Stimulated activated naive CD8-positive, alpha-beta T cell treated with anti-CD3 and anti-CD28 coated beads, Interleukin-15, amount 100 ng/mL, for 72 hours (primary cell): ENCODE data around the gene PWWP3B.
"Not testable (repeated sequence)": the region's sequence is repeated elsewhere in the genome, so short reads cannot be mapped to it uniquely, and the experiment has no call there.

Experiments used
- ATAC-seq: fragments of 150-1000 bp; cut with Tn5 transposase; 2 replicates; pipeline ENCODE4 v1.10.0; 2021; ENCODE audit warnings: mild to moderate bottlenecking, moderate library complexity
- DNase-seq, 2 donors: peaks; one replicate each; pipeline ENCODE4 v3.0.0; 2021 to 2022
- H3K27ac Mint-ChIP-seq, 2 donors: one replicate each; pipeline ENCODE4 v1.8.0; 2022; ENCODE audit warnings: mild to moderate bottlenecking in 2 of 2, mixed read lengths in 2 of 2, moderate library complexity in 2 of 2
- H3K27me3 Mint-ChIP-seq: one replicate; pipeline ENCODE4 v1.8.0; 2022; ENCODE audit warnings: mixed read lengths
- H3K4me1 Mint-ChIP-seq: one replicate; pipeline ENCODE4 v1.8.0; 2022; ENCODE audit warnings: mild to moderate bottlenecking, mixed read lengths
- H3K4me3 Mint-ChIP-seq, 2 donors: one replicate each; pipeline ENCODE4 v1.8.0; 2022; ENCODE audit warnings: mild to moderate bottlenecking in 2 of 2, mixed read lengths in 2 of 2, moderate library complexity in 1 of 2
- H3K9me3 Mint-ChIP-seq, 2 donors: one replicate each; pipeline ENCODE4 v1.8.0; 2022; ENCODE audit warnings: mixed read lengths in 2 of 2

Gene PWWP3B

DNA sequence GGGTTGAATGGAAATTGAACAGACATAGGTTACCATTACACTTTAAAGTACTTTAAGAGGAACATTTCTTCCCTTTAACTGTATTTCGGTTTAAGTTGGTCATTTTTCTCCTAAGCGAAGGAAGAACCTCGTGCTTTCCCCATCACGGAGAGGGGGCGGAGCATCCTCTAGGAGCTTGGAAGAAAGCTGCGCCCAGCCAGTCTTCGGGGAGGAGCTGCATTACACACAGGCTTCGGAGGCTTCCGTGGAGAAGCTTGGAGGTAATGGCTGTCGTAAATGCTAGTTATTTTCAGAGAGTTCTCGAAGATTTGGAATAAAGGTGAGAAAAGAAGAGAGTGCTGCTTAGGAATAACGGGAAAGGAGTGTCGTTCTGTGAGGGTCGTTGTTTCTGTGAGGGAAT, at the start of gene PWWP3B:
TSS of gene PWWP3B (plus strand) at position 199 of the 400 bp plus-strand sequence. CDS start 37,128 bp downstream, outside the sequence.
- no peak within 1 kb of the TSS for H3K4me3 Mint-ChIP-seq
- H3K27me3 Mint-ChIP-seq: peaks cover 7% of the 10 kb centered on the region
- H3K27ac Mint-ChIP-seq: no peak within 1 kb of the TSS
- H3K4me1 Mint-ChIP-seq: no peaks in the 10 kb centered on the region
- H3K9me3 Mint-ChIP-seq: no peaks in the 10 kb centered on the region
- DNase-seq (no peak), ATAC-seq (no peak)

GRCh38 chrX:106139048-106139447, 29.1 kb upstream of the PWWP3B start:
- H3K9me3 Mint-ChIP-seq: peaks cover 0 to 9% of the 10 kb centered on the region in 2 donors
- H3K27me3 Mint-ChIP-seq: no peaks in the 10 kb centered on the region
- H3K4me3 Mint-ChIP-seq: no peak overlapping the region
- DNase-seq: no peak
- ATAC-seq: no peak
- no peaks in the 10 kb centered on the region for H3K4me1 Mint-ChIP-seq
- no peak overlapping the region for H3K27ac Mint-ChIP-seq

- peaks cover 0 to 9% of the 10 kb centered on the region in 2 donors for H3K9me3 Mint-ChIP-seq
- H3K27me3 Mint-ChIP-seq: no peaks in the 10 kb centered on the region
- no peaks in the 10 kb centered on the region for H3K4me1 Mint-ChIP-seq
- no peak for ATAC-seq
- H3K27ac Mint-ChIP-seq: no peak overlapping the region
- no peak overlapping the region for H3K4me3 Mint-ChIP-seq
- no peak for DNase-seq
Measured at GRCh38 chrX:106144755-106145639, 23.1 kb upstream of the PWWP3B start.

DNA sequence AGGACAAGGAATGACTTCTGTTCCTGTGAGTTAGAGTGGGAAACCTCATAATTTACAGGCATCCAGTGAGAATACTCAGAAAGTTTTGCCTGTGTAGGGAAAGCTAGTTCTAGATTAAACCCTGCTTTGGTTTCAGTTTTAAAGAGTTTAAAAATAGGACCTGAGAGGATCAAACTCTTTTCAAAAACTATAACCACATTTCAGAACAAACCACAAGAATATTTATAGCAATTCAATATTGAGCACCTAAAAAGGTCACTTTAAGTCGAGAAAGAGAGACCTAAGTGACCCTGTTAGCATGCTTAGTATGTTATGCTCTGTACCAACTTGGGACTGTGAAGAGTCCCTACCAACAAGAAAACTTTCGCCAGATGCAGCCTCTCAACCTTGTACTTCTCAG, 17.4 kb upstream of the PWWP3B start:
- no peak overlapping the region for H3K4me3 Mint-ChIP-seq
- no peaks in the 10 kb centered on the region for H3K4me1 Mint-ChIP-seq
- H3K9me3 Mint-ChIP-seq: no peaks in the 10 kb centered on the region
- DNase-seq (no peak), ATAC-seq (no peak)
- no peaks in the 10 kb centered on the region for H3K27me3 Mint-ChIP-seq
- no peak overlapping the region for H3K27ac Mint-ChIP-seq

DNA sequence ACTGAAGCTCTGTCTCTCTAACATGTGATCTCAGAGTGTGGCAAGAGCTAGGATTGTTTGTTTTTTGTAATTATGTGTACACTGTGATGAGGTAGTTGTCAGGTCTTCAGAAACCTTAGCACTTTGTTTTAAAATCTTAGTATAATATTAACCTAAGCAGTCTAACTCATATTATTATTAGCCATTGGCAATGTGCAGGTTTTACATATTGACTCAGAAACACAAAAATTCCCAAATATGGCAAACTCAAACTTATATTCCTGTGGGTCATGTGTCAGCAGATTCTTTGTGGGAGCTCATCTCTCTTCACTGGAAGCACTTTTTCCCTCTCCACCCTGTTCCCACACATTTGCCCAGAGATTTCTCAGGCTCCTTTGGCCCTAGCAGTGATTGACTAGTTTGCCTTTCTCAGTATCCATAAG, 8.2 kb upstream of the PWWP3B start:
- no peak for ATAC-seq
- Mint-ChIP-seq H3K27ac (no peak overlapping the region), H3K27me3 (no peaks in the 10 kb centered on the region), H3K4me3 (no peak overlapping the region), H3K9me3 (no peaks in the 10 kb centered on the region), H3K4me1 (no peaks in the 10 kb centered on the region)
- no peak for DNase-seq

DNA sequence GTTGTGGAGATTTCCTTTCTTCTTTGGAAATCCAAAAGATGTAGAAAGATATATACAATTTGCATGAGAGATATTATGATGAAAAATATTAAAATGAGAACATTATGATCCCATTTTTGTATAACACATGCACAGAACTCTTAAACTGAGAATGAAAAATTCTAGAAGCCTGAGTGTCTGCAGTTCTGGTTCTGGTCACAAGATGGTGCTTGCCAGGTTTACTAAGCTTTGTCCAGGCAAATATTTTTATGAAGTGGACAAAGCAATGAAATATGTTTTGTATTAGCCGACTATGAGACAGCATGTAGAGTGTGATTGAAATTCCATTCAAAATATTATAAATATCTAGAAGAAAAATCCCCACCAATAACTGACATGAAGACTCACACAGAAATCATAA, 2.2 kb downstream of the PWWP3B start:
- Mint-ChIP-seq H3K4me3 (no peak overlapping the region), H3K4me1 (no peaks in the 10 kb centered on the region), H3K27ac (no peak overlapping the region), H3K27me3 (peaks cover 7% of the 10 kb centered on the region), H3K9me3 (no peaks in the 10 kb centered on the region)
- DNase-seq (no peak), ATAC-seq (no peak)

GRCh38 chrX:106171293-106171820, 3.3 kb downstream of the PWWP3B start:
- ATAC-seq (no peak), DNase-seq (no peak)
- no peaks in the 10 kb centered on the region for H3K4me1 Mint-ChIP-seq
- H3K27me3 Mint-ChIP-seq: peaks cover 7% of the 10 kb centered on the region
- H3K9me3 Mint-ChIP-seq: no peaks in the 10 kb centered on the region
- no peak overlapping the region for H3K27ac Mint-ChIP-seq
- no peak overlapping the region for H3K4me3 Mint-ChIP-seq

GRCh38 chrX:106177106-106177981, 9.2 kb downstream of the PWWP3B start:
- no peak overlapping the region for H3K27ac Mint-ChIP-seq
- no peaks in the 10 kb centered on the region for H3K9me3 Mint-ChIP-seq
- H3K27me3 Mint-ChIP-seq: no peaks in the 10 kb centered on the region
- DNase-seq: no peak
- H3K4me1 Mint-ChIP-seq: no peaks in the 10 kb centered on the region
- no peak overlapping the region for H3K4me3 Mint-ChIP-seq
- no peak for ATAC-seq

- no peaks in the 10 kb centered on the region for H3K27me3 Mint-ChIP-seq
- H3K27ac Mint-ChIP-seq: no peak overlapping the region
- H3K4me3 Mint-ChIP-seq: no peak overlapping the region
- DNase-seq (no peak), ATAC-seq (no peak)
- H3K4me1 Mint-ChIP-seq: no peaks in the 10 kb centered on the region
- no peaks in the 10 kb centered on the region for H3K9me3 Mint-ChIP-seq
Measured at GRCh38 chrX:106177982-106178321, 9.8 kb downstream of the PWWP3B start.

DNA sequence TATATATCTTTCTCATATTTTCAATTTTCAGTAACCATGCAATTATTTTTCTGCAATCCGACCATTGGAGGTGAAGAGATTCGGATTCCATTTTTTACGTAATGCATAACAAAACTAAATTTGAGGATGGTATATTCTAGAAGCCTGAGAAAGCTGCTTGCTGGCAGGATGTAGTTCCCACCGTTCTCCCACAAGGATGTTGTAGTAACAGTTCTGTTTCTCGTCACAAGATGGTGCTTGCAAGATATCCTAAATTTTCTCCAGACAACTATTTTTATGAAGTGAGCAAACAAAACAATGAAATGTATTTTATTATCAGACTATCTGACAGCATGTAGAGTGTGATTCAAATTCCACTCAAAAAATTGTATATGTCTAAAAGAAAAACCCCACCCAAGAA, 10.7 kb downstream of the PWWP3B start:
- ATAC-seq (no peak), DNase-seq (no peak)
- H3K27ac Mint-ChIP-seq: no peak overlapping the region
- H3K4me3 Mint-ChIP-seq: no peak overlapping the region
- no peaks in the 10 kb centered on the region for H3K9me3 Mint-ChIP-seq
- no peaks in the 10 kb centered on the region for H3K4me1 Mint-ChIP-seq
- no peaks in the 10 kb centered on the region for H3K27me3 Mint-ChIP-seq

DNA sequence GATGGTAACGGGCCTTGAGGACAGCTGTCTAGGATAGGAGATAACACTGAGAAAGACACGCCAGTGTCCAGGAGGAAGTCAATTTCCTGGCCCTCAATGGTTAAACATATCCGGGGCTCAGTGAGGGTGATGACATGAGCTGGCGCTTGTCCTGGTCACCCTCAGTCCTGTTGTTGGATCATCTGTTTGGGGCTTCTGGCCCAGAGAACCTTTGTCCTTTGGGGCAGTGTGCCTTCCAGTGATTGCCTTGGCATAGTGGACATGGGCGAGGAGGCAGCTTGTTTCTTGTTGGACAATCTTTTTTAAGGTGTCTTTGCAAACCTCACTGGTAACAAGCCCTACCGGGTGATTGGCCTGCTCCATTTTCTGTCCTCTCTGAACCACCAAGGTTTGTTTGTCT, 15.6 kb downstream of the PWWP3B start:
- not testable (repeated sequence) for H3K27ac Mint-ChIP-seq, DNase-seq, H3K4me3 Mint-ChIP-seq, ATAC-seq, H3K27me3 Mint-ChIP-seq, H3K9me3 Mint-ChIP-seq, H3K4me1 Mint-ChIP-seq

DNA sequence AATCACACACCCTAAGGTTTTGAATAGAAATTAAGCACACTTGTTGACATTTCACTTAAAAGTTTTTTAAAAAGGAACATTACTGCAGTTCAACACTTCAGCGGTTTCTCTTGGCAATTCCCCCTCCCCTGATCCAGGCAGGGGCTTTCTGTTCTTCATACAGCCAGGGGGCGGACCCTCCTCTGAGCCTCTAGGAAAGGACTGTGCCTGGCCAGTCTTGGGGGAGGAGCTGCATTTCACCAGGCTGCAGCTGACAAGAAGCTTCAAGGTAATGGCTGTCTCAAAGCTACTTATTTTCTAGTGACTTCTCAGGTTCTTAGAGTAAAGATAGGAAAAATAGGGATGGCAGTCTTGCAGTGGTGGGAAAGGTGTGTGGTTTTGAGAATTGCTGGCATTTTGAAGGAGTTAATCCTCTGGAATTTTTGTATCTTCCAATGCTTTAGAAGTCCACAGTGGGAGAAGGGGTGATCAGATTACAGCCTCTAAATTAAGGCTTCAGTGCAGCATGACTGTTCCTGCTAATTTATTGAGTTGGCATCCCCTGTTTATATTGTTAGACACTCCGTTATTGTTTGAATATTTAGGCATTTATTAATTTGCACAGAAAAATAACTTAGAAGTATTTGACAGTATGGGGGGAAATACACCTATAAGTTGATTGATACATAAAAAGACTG, 33.5 kb downstream of the PWWP3B start:
- Mint-ChIP-seq H3K4me1 (no peaks in the 10 kb centered on the region), H3K27ac (no peak overlapping the region), H3K4me3 (no peak overlapping the region), H3K9me3 (no peaks in the 10 kb centered on the region), H3K27me3 (no peaks in the 10 kb centered on the region)
- no peak for DNase-seq
- no peak for ATAC-seq

DNA sequence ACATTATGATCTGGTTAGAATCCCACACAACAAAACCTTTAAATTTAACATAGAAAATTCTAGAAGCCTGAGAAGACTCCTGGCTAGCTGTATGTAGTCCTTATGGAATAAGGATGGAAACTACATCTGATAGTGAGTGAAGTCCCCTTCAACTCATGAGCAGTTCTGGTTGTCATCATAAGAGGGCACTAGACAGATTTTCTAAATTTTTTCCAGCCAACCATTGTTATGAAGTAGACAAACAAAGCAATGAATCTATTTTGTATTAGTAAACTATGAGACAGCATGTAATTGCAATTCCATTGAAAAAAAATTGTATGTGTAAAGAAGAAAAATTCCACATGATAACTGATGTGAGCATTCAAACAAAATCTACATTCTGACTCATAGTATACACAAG, 35.2 kb downstream of the PWWP3B start:
- Mint-ChIP-seq H3K4me3 (no peak overlapping the region), H3K27ac (no peak overlapping the region), H3K9me3 (no peaks in the 10 kb centered on the region), H3K27me3 (no peaks in the 10 kb centered on the region), H3K4me1 (no peaks in the 10 kb centered on the region)
- ATAC-seq (no peak), DNase-seq (no peak)

GRCh38 chrX:106208154-106208553, 40.0 kb downstream of the PWWP3B start:
- Mint-ChIP-seq H3K27me3 (no peaks in the 10 kb centered on the region), H3K4me3 (no peak overlapping the region), H3K9me3 (no peaks in the 10 kb centered on the region), H3K27ac (no peak overlapping the region), H3K4me1 (no peaks in the 10 kb centered on the region)
- no peak for ATAC-seq
- no peak for DNase-seq
